ENCODE data around the gene KRTAP4-9. TPM values are rescaled to one million over a fixed set of nuclear protein-coding genes. Genes with fewer than 3 reads are reported as not detected.
"Not testable (repeated sequence)": the region's sequence is repeated elsewhere in the genome, so short reads cannot be mapped to it uniquely, and the experiment has no call there.

KRTAP4-9 gene
- total RNA-seq (2014; rRNA removed; shearing (Covaris generic)), result not detected in 2 replicates

GRCh38 chr17:41105347-41105746, at the start of gene KRTAP4-9:
Gene KRTAP4-9, plus strand, starts transcription at chr17:41105389. Its CDS starts 0 bp downstream, at chr17:41105389.
- DNase-seq (ENCODE audit: low read depth), result not testable (repeated sequence)

GRCh38 chr17:41057547-41057946, 47.6 kb upstream of the KRTAP4-9 start:
- DNase-seq (ENCODE audit: low read depth), result no peak

DNA sequence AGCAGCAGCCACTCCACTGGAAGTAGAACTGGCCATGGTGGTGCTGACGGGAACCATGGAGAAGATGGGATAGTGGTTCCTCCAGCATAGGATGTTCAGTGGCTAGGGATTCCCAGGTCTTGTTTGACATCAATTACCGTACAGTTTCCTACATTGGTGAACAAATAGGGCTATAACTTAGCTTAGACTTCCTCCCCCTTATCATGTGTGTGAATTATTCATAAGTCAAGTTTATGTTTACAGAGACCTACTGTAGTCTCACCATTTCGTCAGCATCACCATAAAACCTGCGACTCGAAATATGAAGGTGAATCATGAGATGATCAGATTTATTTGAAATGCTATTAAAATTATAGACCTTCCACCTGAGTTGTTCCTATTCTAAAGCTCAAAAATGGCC, 46.4 kb upstream of the KRTAP4-9 start:
- DNase-seq (ENCODE audit: low read depth), result no peak

- DNase-seq (ENCODE audit: low read depth), result peak; percentile 62
Measured at GRCh38 chr17:41059276-41060051, 45.7 kb upstream of the KRTAP4-9 start.

- DNase-seq (ENCODE audit: low read depth), result peak; percentile 92
Measured at GRCh38 chr17:41060052-41060604, 45.1 kb upstream of the KRTAP4-9 start, which contains the start of gene KRTAP2-3. Gene KRTAP2-3, minus strand, starts transcription at chr17:41060114. Its CDS starts 64 bp downstream, at chr17:41060050.

DNA sequence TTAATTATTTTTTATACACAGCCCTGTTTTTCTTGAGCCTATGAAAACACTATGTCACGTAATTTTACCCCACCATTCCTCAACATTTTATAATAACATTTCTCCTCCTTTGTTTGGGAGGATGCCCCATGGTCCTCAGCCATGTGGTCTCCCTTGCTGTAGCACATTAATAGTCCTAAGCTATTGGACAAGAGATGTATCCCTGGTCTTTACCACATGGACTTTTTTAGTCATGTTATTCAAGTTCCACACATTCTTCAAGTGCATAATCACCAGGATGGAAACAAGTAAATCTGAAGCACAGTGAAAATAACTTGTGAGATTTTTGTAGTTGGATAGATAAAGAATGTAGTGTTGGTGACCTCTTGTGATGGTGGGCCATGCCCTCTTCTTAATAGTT, 43.2 kb upstream of the KRTAP4-9 start:
- DNase-seq (ENCODE audit: low read depth), result peak; percentile 47

DNA sequence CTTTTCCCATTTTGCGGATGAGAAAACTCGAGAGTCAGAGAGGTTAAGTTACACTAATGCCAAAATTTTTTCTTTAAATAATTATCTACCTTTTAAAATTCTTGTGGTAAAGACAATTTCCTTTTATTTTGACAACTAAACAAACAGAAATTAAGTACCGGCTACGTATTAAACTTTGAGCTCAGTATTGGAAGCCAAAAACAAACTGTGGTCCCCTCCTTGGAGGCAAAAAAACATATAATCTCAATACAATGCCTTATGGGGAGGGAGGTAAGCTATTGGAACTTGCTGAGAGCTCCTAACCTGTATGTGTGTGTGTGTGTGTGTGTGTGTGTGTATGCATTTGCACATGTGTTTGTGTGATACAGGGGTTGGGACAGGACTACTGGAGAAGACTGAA, 41.7 kb upstream of the KRTAP4-9 start:
- DNase-seq (ENCODE audit: low read depth), result no peak

DNA sequence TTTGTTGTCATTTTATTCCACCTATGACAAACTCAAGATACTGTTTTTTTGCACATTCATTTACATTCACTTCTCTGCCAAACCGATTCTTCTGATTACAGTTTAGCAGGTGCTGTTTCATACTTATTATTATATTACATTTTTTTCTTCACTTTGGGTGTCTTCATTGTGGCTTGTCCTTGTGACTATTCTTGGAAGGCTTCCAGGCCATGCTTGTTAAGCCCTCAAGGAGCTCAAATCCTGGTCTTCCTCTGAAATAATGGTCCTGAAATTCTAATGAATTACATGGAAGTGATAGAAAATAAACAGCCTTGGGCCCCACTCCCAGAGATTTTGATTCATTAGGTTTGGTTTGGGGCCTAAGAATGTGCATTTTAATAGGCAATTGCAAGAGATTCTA, 40.9 kb upstream of the KRTAP4-9 start:
- DNase-seq (ENCODE audit: low read depth), result no peak

DNA sequence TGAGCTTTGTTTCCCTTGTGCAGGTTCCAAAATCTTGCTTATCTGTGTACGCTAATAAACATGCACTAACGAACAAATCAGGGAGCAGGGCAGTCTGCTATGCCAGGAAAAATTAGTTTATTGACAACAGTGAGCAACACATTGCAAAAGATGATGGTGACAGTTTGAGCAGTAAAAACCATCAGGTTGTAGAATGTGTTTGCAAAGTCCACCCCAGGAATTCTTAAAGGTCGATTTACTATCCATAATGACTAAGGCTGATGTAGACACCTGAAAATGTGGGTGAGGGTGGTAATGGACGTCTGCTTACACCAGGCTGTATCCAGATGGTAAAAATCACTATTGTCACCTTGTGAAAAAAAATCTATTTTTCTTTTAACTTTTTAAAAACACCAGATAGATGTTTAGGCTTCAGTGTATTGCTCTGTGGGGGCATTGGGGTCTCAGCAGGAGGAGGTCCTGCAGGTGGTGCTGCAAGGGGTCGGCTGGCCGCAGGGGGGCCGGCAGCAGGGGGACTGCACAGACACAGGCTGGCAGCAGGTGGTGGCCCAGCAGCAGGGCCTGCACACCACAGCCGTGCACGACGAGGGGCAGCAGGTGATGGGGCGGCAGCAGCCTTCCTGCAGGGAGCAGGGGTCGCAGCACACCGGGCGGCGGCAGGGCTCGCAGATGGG, 40.0 kb upstream of the KRTAP4-9 start:
- DNase-seq (ENCODE audit: low read depth), result not testable (repeated sequence)

DNA sequence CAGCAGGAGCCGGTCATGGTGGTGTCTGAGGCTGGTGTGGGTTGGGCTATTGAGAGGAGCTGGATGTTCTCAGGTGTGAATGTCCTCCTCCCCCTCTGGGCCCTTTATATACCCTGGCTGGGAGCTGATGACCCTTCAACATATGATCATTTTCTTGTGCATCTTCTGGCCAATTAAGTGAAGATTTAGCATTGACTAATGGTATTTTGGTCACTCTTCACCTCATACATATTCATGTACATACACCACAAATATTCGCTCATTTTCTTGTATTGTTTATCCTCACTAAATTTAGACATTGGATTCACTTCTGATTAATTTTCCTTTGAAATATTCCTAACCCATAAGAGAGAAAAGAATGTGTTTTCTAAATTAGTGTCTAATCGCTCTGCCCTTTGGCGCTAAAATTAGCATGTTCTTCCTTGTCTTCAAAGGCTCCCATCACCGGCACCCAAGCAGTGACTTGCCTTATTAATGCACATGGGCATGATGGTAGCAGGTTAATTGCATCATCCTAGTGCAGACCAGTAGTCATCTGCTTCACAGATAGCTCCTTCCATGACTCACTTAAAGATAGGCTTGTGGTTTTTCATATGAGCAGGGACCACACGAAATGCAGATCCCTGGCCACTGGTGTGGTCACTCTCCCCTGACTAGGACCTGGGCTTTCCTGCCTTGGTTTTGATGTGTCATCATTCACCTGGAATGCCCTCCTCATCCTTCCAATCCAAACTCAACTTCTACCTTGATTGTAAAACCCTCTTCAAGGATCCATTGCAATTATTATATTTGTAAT, 39.2 kb upstream of the KRTAP4-9 start, which contains the start of gene KRTAP2-4:
TSS of gene KRTAP2-4 (minus strand) at position 51 of the 796 bp plus-strand sequence. CDS start at position 17, 34 bp downstream.
- DNase-seq (ENCODE audit: low read depth), result peak; percentile 77

DNA sequence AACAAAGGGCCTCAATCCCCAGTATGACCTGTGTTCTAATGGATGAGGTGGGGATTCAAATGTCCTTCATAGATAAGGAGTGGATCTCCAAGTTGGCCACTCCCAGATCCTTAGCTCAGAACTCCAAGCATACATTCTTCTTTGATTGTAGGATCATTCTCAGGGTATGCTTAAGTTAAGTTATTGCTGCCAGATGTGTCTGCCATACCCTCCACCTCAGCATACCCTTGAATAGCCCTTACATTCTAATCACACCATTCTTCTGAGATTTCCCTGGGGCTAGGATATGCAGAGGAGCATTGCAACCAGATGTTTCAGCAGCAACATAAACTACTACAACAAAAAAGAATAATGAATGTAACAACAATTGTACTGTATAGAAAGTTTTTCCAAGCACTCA, 37.9 kb upstream of the KRTAP4-9 start:
- DNase-seq (ENCODE audit: low read depth), result no peak

DNA sequence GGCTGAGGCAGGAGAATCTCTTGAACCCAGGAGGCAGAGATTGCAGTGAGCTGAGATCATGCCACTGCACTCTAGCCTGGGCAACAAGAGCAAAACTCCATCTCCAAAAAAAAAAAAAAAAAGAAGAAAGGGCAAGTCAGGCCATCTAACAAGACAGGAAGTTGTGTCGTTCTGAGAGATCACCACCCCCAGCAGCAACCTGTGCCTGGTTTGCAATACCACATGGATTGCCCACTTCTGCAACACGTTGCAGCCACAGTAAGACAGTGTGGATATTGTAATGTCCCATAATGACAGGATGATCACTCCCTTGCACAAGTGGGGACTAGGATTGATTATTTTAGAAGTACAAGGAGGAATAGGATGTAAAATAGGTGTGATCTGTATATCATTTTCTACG, 36.2 kb upstream of the KRTAP4-9 start:
- DNase-seq (ENCODE audit: low read depth), result no peak

GRCh38 chr17:41071606-41072360, 33.4 kb upstream of the KRTAP4-9 start:
- DNase-seq (ENCODE audit: low read depth), result no peak

DNA sequence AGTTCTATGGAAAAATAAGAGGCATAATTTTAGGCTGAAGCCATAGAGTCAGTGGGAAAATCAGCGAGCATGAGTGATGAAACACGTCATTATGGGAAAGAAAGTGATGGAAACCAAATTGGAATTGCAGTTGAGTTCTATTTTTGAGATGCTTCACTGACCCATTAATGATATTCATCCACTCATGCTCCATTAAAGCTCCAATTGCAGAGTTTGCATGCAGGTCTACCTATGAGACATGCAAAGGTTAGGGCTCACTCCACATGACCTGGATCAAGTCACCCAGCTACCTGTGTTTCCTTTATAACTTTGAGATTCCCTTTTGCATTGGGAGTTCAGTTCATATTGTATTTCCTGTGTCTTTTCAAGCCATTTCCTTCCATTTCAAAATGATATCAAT, 31.5 kb upstream of the KRTAP4-9 start:
- DNase-seq (ENCODE audit: low read depth), result no peak

- no peak for DNase-seq (ENCODE audit: low read depth)
Measured at GRCh38 chr17:41076788-41077187, 28.4 kb upstream of the KRTAP4-9 start.

DNA sequence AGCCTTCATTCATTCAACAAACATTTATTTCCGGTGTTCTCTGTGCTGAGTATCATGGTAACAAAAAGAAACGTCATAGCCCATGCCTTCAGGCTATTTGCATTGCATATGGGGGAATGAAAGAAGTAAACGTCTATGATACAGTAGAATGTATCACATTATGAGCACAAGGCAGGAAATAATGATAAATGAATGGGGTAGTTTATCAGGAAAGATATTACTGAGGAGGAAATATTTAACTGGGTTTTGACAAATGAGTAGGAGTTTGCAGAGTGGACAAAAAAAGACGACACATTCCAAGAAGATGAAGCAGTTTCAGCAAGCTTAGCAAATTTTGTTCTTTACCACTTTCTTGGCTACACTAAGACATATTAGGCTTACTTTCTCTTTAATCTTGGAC, 22.6 kb upstream of the KRTAP4-9 start:
- DNase-seq (ENCODE audit: low read depth), result peak; percentile 49

GRCh38 chr17:41083427-41083826, 21.8 kb upstream of the KRTAP4-9 start:
- peak; percentile 42 for DNase-seq (ENCODE audit: low read depth)

DNA sequence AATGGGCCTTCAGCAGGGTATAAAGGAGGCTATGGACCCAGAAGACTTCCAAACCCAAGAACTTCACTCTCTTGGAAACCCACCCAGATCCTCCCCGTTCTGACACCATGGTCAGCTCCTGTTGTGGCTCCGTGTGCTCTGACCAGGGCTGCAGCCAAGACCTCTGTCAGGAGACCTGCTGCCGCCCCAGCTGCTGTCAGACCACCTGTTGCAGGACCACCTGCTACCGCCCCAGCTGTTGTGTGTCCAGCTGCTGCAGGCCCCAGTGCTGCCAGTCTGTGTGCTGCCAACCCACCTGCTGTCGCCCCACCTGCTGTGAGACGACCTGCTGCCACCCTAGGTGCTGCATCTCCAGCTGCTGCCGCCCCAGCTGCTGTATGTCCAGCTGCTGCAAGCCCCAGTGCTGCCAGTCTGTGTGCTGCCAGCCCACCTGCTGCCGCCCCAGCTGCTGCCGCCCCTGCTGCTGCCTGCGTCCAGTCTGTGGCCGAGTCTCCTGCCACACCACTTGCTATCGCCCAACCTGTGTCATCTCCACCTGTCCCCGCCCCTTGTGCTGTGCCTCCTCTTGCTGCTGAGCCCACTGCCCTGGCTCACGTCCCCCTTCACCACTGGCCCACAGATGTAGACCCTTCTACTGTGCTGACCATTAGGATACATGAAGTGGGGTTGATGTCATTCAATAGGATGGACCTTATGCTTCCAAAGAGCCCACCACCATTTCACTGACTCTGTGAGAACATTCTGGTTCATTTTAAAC, 20.9 kb upstream of the KRTAP4-9 start, which contains the start of gene KRTAP4-7:
TSS of gene KRTAP4-7 (plus strand) at position 51 of the 757 bp plus-strand sequence. CDS start at position 108, 57 bp downstream.
- not testable (repeated sequence) for DNase-seq (ENCODE audit: low read depth)

- DNase-seq (ENCODE audit: low read depth), result not testable (repeated sequence)
Measured at GRCh38 chr17:41088760-41089352, 16.3 kb upstream of the KRTAP4-9 start.

GRCh38 chr17:41096055-41096454, 9.1 kb upstream of the KRTAP4-9 start:
- DNase-seq (ENCODE audit: low read depth), result no peak

All from Daoy (cell line).